GM12878 (cell line): ENCODE results near the gene PPP1R2B. TPM values are rescaled to one million over a fixed set of nuclear protein-coding genes. Genes with fewer than 3 reads are reported as not detected.

ENCODE experiments used
- ATAC-seq: fragments of 200-7000 bp; cut with Tn5 transposase; 3 replicates; pipeline ENCODE4 v1.9.1; 2020; ENCODE audit warnings: mild to moderate bottlenecking, moderate library complexity
- BruUV-seq: library from RNA; stranded (reverse); fragments of 400-500 nt; replicated peaks from 2 replicates; lab custom pipeline; 2021; lab: Mats Ljungman, UMichigan
- CTCF ChIA-PET: fragments of 300-600 bp; sonication (Branson Sonifier 250); formaldehyde crosslinking; extraction: SDS; loops from one replicate; lab custom pipeline; 2021; ENCODE audit warnings: inconsistent platforms; lab: Yijun Ruan, JAX
- POLR2A ChIA-PET: fragments of 350-600 bp; formaldehyde crosslinking; extraction: SDS; loops from one replicate; lab custom pipeline; 2021; ENCODE audit warnings: inconsistent platforms; lab: Charles Lee
- RAD21 ChIA-PET: fragments of 300-600 bp; sonication (Branson Sonifier 250); formaldehyde crosslinking; loops from one replicate; lab custom pipeline; 2023; ENCODE audit warnings: antibody characterized with exemption; ENCODE audit not compliant: unreplicated experiment; lab: Charles Lee
- SMC1A ChIA-PET: fragments of 300-600 bp; sonication (Branson Sonifier 250); formaldehyde crosslinking; loops from one replicate; lab custom pipeline; 2023; ENCODE audit not compliant: unreplicated experiment, uncharacterized antibody; lab: Charles Lee
- DNase-seq: peaks from one replicate; pipeline ENCODE4 v3.0.0-alpha.2; 2011; ENCODE audit warnings: low read depth, low spot score
- FAIRE-seq: peaks from 3 replicates; lab custom pipeline; 2011; peaks lifted over from hg19 to GRCh38; lab: Jason Lieb, UNC
- H2AFZ ChIP-seq: 2 replicates; pipeline ENCODE4 v1.6.0; 2011; ENCODE audit warnings: low read depth, low read length, control low read depth; ENCODE audit not compliant: control insufficient read depth
- H3K27ac ChIP-seq: 2 replicates; pipeline ENCODE4 v1.5.1; 2011; ENCODE audit warnings: control low read depth; ENCODE audit not compliant: control insufficient read depth, insufficient read depth
- H3K27me3 ChIP-seq, 2 experiments: replicated peaks in 1 of 2; 2 replicates each; pipeline versions ENCODE4 v1.6.0 to v1.6.1; 2011; ENCODE audit warnings: low read length in 1 of 2; ENCODE audit not compliant: control insufficient read depth in 2 of 2, insufficient read depth in 2 of 2
- H3K36me3 ChIP-seq, 2 experiments: 2 replicates each; pipeline ENCODE4 v1.5.1; 2011; ENCODE audit warnings: low read length in 1 of 2; ENCODE audit not compliant: control insufficient read depth in 2 of 2, insufficient read depth in 2 of 2
- H3K4me1 ChIP-seq: 2 replicates; pipeline ENCODE4 v1.6.1; 2011; ENCODE audit warnings: mild to moderate bottlenecking, low read length, moderate library complexity, mixed read lengths; ENCODE audit not compliant: control insufficient read depth, insufficient read depth
- H3K4me2 ChIP-seq: 2 replicates; pipeline ENCODE4 v1.6.0; 2011; ENCODE audit warnings: control low read depth; ENCODE audit not compliant: control insufficient read depth, insufficient read depth
- H3K4me3 ChIP-seq: fragments of 200-600 bp; sonication (generic); 2 replicates; pipeline ENCODE4 v1.5.1; 2016
- H3K79me2 ChIP-seq: 2 replicates; pipeline ENCODE4 v1.6.0; 2011; ENCODE audit warnings: low read length; ENCODE audit not compliant: control insufficient read depth, insufficient read depth
- H3K9ac ChIP-seq: 2 replicates; pipeline ENCODE4 v1.8.0; 2011; ENCODE audit warnings: low read length, control low read depth, mixed read lengths; ENCODE audit not compliant: control insufficient read depth, insufficient read depth
- H3K9me3 ChIP-seq: replicated peaks from 3 replicates; pipeline ENCODE4 v1.5.1; 2011; ENCODE audit warnings: mild to moderate bottlenecking, low read length; ENCODE audit not compliant: control insufficient read depth, insufficient read depth
- H4K20me1 ChIP-seq: 2 replicates; pipeline ENCODE4 v1.6.0; 2011; ENCODE audit not compliant: control insufficient read depth, insufficient read depth
- ATF7 ChIP-seq: fragments of 450-650 bp; IDR thresholded peaks from 2 replicates; pipeline ENCODE4 v1.6.1; 2016; ENCODE audit warnings: low read depth, mild to moderate bottlenecking
- CHD2 ChIP-seq: IDR thresholded peaks from 2 replicates; pipeline ENCODE4 v1.6.1; 2011; ENCODE audit warnings: low read depth, low read length, improper control_type of control experiment, borderline replicate concordance
- DPF2 ChIP-seq: fragments of 450-650 bp; IDR thresholded peaks from 2 replicates; pipeline ENCODE4 v1.6.1; 2017; ENCODE audit warnings: mild to moderate bottlenecking
- GATAD2B ChIP-seq: fragments of 450-650 bp; conservative IDR thresholded peaks from 2 replicates; pipeline ENCODE4 v1.6.1; 2017; ENCODE audit warnings: low read depth, mild to moderate bottlenecking, moderate library complexity
- NBN ChIP-seq: fragments of 450-650 bp; IDR thresholded peaks from 2 replicates; pipeline ENCODE4 v1.6.1; 2016
- NRF1 ChIP-seq: conservative IDR thresholded peaks from 2 replicates; pipeline ENCODE4 v1.6.1; 2011; ENCODE audit warnings: mild to moderate bottlenecking, low read depth, low read length, improper control_type of control experiment
- SMAD5 ChIP-seq: IDR thresholded peaks from 2 replicates; pipeline ENCODE4 v1.6.1; 2016; ENCODE audit warnings: antibody characterized with exemption, low read depth
- WGBS: methylation state at CpG from one replicate; pipeline ENCODE4 v1.1.6; 2016; ENCODE audit warnings: low lambda C conversion rate; ENCODE audit not compliant: insufficient replicate concordance, insufficient coverage; ENCODE audit errors: missing lambda C conversion rate; 5-methylcytosine and 5-hydroxymethylcytosine counted together
- in situ Hi-C: fragments of 300-500 bp; cut with MboI; formaldehyde crosslinking; loops from 9 replicates; pipeline ENCODE4 v1.14.3; 2018; ENCODE audit warnings: mixed read lengths
- intact Hi-C: fragments of 100-400 bp; cut with micrococcal nuclease; formaldehyde crosslinking; loops from one replicate; pipeline ENCODE4 v1.14.2; 2022; ENCODE audit not compliant: unreplicated experiment
- polyA plus RNA-seq, 11 experiments: library from polyadenylated mRNA; depleted of rRNA in 4 of 11; unstranded in 6 of 11; stranded (reverse) in 5 of 11; fragments of >200 nt; fragmentation: Nextera tagmentation in 4 of 11; fragmentation: Illumina TruSeq in 1 of 11; extraction: Ambion mirVana in 4 of 11; extraction: Trizol in 1 of 11; gene quantifications; 1 replicate in 1 of 11; 2 replicates in 10 of 11; pipeline versions ENCODE4 v1.2.1 to v1.2.3, GENCODE V29; 2011 to 2016; ENCODE audit warnings: inconsistent platforms in 2 of 11, missing spikeins in 2 of 11, low read depth in 1 of 11
- total RNA-seq, 4 experiments: library from RNA; depleted of rRNA in 3 of 4; stranded (reverse); fragments of >200 nt in 3 of 4; fragmentation: Illumina TruSeq in 1 of 4; extraction: Trizol in 1 of 4; gene quantifications; 2 replicates each; pipeline versions ENCODE4 v1.2.1 to v1.2.3, GENCODE V29; 2013 to 2021
- TF ChIP-seq, protein P1 (sequence below): fragments of 450-650 bp; IDR thresholded peaks from 2 replicates; pipeline ENCODE4 v1.6.1; 2017; ENCODE audit warnings: low read depth, mild to moderate bottlenecking, moderate library complexity

The PPP1R2B gene
- total and polyA plus RNA-seq, 10 of the 15 experiments (the other 5 are each of a cell fraction or from before 2014, with no cell fraction given) = 0.02 to 0.13 (median 0.08) TPM; not detected in 5

DNA sequence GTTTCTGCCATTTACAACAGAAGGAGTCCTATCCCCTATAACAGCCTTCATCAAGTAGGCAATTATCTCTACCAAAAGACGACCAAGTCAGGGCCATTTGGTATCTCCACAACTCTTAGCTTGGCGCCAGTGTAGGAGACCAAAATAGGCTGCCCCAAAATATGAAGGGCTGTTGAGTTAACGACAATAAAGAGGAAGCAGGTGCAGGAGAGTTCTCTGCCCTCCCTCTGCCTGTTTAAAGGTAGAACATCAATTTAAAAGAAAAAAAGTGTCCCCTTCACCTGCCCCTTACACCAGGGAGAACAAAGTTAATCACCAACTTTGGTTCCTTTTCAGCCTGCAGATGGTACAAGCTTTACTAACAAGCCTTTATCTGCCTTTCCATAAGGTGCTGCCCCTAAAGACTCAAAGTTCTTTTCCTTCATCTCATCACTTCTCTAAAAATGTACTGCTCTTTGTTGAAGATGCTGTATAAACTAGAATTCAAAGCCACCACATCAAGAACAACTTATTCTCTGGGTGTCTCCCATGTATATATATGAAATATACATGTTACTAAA lies 33.3 kb downstream of the PPP1R2B start:
- Histone ChIP-seq H3K4me2 (no peak overlapping the region), H2AFZ (peak overlapping the region; percentile 52), H3K79me2 (no peaks in the 10 kb centered on the region), H4K20me1 (no peaks in the 10 kb centered on the region), H3K4me3 (no peak overlapping the region), H3K27ac (no peak overlapping the region)
- ATAC-seq (peak; percentile 46), DNase-seq (no peak)
- intact Hi-C loops = no loop called here
- WGBS = 2% methylated on average over 3 of the region's 3 CpGs
- TF ChIP-seq DPF2 (0 out of 2 replicates have a peak, but pooled peaks have one; percentile 28), SMAD5 (no peak), NRF1 (no peak)
- TF ChIP-seq, all 136 proteins: peak for 1
- H3K9ac ChIP-seq = no peak overlapping the region
- RAD21 ChIA-PET = interaction anchor here (1.0 to 7.2 kb wide), 5 partner anchors 31 to 59 kb away, joined by 3 to 50 read pairs (median 3); no protein-coding TSS in a partner anchor
- SMC1A ChIA-PET = interaction anchor here (0.8 to 8.1 kb wide), 10 partner anchors 9 to 70 kb away, joined by 3 to 68 read pairs (median 4); no protein-coding TSS in a partner anchor
- CTCF ChIA-PET = interaction anchor here (1.3 to 6.6 kb wide), 3 partner anchors 11 to 48 kb away, joined by 4 to 32 read pairs (median 5); no protein-coding TSS in a partner anchor
- no peak for FAIRE-seq
- in situ Hi-C loops = no loop called here
- peaks cover 3% of the 10 kb centered on the region; the same call in 1 of the 2 replicates for H3K4me1 ChIP-seq
- POLR2A ChIA-PET = interaction anchor here (1.5 to 5.6 kb wide), 2 partner anchors 11 to 37 kb away, joined by 4 to 31 read pairs; no protein-coding TSS in a partner anchor
- no TSS peak for BruUV-seq
- H3K27me3 ChIP-seq = no peaks in the 10 kb centered on the region
- H3K36me3 ChIP-seq = no peaks in the 10 kb centered on the region
- H3K9me3 ChIP-seq = no peaks in the 10 kb centered on the region

DNA sequence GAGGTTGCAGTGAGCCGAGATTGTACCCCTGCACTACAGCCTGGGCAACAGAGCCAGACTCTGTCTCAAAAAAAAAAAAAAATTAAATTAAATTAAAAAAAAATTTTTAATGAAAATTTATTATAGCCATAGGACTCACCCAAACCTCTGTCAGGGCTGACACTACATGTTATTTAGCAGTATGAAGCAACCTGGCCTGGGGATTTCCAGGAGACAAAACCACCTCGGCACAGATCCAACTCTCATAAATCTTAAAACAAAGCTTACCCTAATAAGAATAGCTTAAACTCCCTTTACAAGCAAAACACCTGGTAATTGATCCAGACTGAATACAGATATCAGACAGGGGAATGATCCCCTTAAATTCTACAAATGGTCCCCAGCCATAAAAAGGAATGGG lies 38.4 kb downstream of the PPP1R2B start:
- DNase-seq (peak; percentile 50), ATAC-seq (peak; percentile 70), FAIRE-seq (no peak)
- Histone ChIP-seq H3K27me3 (no peaks in the 10 kb centered on the region), H3K27ac (no peak overlapping the region; the same call in 1 of the 2 replicates), H3K79me2 (no peaks in the 10 kb centered on the region), H3K4me3 (no peak overlapping the region), H3K9ac (no peak overlapping the region), H4K20me1 (no peaks in the 10 kb centered on the region), H3K4me2 (no peak overlapping the region), H3K9me3 (no peaks in the 10 kb centered on the region), H3K36me3 (no peaks in the 10 kb centered on the region), H2AFZ (no peak overlapping the region; the same call in 1 of the 2 replicates), H3K4me1 (peaks cover 17% of the 10 kb centered on the region)
- CTCF ChIA-PET = interaction anchor here (1.0 to 3.8 kb wide), 13 partner anchors 9 to 244 kb away, joined by 3 to 24 read pairs (median 5); no protein-coding TSS in a partner anchor
- WGBS = 30% methylated on average over 2 of the region's 2 CpGs
- BruUV-seq = no TSS peak
- TF ChIP-seq CHD2 (no peak), NBN (0 out of 2 replicates have a peak, but pooled peaks have one; percentile 37), DPF2 (no peak), ATF7 (peak; percentile 16; the same call in 1 of the 2 replicates), GATAD2B (no peak)
- TF ChIP-seq, protein P1, sequence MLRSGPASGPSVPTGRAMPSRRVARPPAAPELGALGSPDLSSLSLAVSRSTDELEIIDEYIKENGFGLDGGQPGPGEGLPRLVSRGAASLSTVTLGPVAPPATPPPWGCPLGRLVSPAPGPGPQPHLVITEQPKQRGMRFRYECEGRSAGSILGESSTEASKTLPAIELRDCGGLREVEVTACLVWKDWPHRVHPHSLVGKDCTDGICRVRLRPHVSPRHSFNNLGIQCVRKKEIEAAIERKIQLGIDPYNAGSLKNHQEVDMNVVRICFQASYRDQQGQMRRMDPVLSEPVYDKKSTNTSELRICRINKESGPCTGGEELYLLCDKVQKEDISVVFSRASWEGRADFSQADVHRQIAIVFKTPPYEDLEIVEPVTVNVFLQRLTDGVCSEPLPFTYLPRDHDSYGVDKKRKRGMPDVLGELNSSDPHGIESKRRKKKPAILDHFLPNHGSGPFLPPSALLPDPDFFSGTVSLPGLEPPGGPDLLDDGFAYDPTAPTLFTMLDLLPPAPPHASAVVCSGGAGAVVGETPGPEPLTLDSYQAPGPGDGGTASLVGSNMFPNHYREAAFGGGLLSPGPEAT = peak; percentile 77
- RAD21 ChIA-PET = interaction anchor here (0.7 to 10.8 kb wide), 15 partner anchors 9 to 486 kb away, joined by 3 to 218 read pairs (median 5); no protein-coding TSS in a partner anchor
- intact Hi-C loops (no loop called here), in situ Hi-C loops (no loop called here)
- SMC1A ChIA-PET = interaction anchor here (0.7 to 5.1 kb wide), 24 partner anchors 9 to 273 kb away, joined by 3 to 104 read pairs (median 4); no protein-coding TSS in a partner anchor
- POLR2A ChIA-PET = interaction anchor here (0.7 to 2.5 kb wide), 10 partner anchors 9 to 46 kb away, joined by 3 to 28 read pairs (median 5); no protein-coding TSS in a partner anchor
